HG02678 (cell line): ENCODE results near the gene GNPNAT1.
"Not testable (repeated sequence)": the region's sequence is repeated elsewhere in the genome, so short reads cannot be mapped to it uniquely, and the experiment has no call there.

Source experiments
- ATAC-seq: cut with Tn5 transposase; IDR thresholded peaks from one replicate; pipeline ENCODE4 v1.9.1; 2021; ENCODE audit warnings: mild to moderate bottlenecking, moderate library complexity; ENCODE audit not compliant: unreplicated experiment

The GNPNAT1 gene

GRCh38 chr14:52729925-52730708 lies 61.3 kb downstream of the GNPNAT1 start, which contains the start of gene STYX:
TSS of gene STYX (plus strand) at chr14:52730166. CDS start at chr14:52730475, 309 bp downstream.
- ATAC-seq = peak; percentile 94

DNA sequence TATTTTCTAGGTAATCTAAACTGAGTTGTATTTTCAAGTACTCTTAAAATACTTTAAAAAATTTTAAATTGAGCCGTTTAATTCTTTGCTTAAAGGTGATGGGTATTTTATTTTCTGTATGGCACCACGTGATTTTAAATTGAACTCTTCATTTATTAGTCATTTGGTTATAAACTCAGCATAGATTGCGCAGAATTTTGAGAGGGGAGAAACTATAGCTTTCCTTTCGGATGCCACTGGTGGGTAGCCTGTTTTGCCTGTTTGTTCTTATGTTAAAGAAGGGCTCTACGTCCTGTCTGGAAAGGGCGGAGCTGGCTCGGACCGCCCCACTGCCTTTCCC lies 61.9 kb downstream of the GNPNAT1 start:
- ATAC-seq = no peak

GRCh38 chr14:52729035-52729434 lies 62.4 kb downstream of the GNPNAT1 start:
- not testable (repeated sequence) for ATAC-seq

GRCh38 chr14:52727509-52727908 lies 63.9 kb downstream of the GNPNAT1 start:
- ATAC-seq = not testable (repeated sequence)
